ENCODE measurements around the gene NANOS3.
"Not testable (repeated sequence)": the region's sequence is repeated elsewhere in the genome, so short reads cannot be mapped to it uniquely, and the experiment has no call there.

Gene NANOS3

DNA sequence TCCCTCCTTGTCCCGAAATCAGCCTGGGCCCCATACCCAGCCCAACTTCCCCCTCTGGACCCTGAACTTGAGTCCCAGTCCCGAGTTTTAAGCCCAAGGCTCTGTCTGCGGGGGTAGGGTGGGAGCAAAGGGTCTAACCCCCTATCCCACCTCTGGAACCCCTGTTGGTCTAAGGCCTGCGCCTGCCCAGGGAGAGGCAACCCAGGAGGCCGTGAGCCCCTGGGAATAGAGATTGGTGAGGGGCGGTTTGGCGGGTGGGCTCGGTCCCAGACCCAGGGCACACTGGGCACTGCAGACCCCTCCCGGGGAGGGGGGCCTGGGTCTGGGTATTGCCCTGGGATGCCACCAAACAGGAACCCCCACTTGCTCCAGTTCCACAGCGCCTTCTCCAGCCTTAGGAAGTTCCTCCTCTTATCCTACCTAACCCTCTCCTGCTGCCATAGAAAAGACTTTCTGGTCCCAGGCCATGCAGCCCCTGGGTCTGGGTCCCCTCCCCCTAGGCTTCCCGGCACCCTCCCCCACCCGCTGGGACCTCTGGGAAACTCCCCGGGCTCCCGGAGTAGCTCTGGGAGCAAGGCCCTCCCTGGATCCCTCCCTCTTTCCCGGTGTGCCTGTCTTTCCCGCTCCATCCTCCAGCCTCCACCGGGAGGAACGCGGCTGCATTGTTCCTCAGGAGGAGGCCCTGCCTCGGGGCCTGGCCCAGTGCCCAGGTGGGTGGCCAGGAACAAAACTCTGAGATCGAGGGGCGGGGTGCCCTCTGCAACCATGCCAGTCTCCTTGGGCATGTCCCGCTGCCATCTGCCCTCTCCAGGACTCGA is 33.6 kb upstream of the NANOS3 start:
- peak; percentile 74 for DNase-seq

DNA sequence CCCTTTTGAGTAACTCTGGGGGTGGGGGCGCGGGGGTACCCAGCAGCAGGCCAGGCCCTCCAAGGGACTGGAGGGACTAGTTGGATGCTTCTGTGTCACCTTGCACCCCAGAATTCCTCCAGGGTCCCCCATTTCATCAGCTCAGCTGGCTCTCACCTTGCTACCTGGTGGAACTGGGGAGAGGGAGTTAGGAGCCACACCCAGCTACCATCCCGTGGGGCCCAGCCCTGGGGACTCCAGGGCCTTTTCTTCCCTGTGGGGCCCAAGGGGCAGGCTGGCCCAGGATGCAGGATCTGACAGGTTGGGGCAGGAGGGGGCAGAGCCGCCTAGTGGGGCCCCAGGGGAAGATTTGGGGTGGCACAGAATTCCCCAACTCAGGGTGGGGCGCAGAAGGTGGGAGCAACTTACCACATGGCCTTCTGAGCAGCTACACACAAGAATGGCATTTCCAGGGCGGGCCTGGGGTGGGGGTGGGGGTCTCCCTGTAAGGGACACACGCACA is 32.8 kb upstream of the NANOS3 start:
- no peak for DNase-seq

DNA sequence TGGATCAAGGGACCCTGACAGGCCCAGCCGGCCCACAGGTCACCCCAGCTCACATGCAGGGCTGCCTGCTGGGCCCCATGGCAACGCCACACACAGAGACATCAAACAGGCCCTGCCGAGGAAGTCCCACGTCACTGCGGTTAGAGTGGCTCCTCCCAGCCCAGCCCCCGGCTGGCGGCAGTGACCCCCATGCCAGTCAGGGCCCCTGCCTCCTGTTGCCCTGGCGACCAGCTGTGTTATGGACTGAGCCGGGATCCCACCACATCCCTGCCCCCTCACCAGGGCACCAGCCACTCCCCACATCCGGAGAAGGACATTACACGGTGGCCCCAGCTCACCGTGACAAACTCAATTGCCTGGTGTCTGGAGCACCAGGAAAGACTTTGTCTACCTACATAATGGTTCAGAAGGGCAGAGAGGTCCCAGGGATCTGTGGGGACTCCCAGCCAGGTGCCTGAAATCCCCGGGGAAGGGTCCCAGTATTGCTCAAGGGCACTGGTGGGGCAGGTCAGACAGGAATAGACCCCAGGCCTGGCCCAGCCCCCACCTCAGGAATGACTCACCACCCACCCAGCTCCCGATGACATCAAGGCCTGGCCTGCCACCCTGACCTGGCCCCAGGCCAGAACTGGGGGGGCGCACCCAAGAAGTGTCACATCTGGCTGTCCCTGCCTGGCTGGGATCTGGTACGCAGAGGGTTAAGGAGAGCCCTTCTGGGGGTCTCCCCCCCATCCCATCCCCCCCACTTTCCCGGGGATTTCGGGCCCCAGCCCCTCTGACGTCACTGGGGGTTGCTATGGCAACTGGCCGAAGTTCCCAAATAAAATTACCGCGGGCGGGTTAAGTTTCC is 30.2 kb upstream of the NANOS3 start:
- DNase-seq = peak; percentile 90

DNA sequence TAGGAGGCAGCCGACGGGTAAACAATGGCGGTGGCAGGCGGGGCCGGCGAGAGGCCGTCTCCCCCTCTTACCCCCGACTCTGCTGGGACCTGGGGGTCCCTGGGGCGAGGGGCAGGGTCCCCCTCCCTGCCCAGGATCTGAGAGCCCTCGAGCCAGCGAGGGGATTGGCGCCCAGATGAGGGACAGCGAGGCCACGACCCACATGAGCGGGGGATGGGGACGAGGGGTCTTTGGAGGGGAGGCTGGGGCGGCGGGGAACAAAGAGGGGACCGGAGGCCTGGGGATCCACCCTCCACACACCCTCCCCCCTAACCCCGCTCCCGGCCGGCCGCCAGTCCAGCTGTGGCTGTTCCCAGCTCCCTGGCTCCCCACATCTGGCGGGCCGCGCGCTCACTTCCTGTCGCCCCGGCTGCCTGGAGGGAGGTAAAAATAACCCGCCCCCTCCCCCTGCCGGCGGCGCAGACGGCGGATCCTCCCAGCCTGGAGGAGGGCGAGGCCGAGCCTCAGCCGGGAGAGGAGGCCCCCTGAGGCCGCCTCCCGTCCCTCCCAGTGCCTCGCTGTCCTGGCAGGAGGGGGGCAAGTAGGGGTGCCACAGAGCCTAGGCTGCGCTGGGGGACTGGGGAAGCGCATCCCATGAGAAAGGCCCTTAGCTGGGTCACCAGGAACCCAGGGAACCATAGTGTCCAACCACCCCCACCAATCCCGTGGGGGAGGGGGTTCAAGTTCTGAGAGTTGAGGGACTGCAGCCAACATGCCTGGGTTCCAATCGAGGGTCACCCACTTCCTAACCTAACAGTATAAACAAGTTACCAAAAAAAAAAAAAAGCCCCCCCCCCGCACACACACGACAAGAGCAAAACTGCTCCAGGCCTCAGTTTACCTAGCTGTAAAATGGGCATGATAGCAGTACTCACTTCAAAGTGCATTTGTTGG is 29.3 kb upstream of the NANOS3 start:
- peak; percentile 93 for DNase-seq

DNA sequence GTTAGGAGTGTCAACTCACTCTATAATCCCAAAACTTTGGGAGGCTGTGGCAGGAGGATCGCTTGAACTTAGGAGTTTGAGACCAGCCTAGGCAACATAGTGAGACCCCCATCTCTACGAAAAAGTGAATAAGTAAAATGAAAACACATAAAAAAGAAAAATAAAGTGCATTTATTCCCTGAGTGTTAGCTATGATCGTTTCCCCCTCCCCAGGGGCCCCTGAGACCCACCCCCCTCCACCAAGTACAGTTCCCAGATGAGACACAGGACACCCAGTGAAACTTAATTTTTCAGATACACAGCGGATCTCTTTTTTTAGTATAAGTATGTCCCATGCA is 28.6 kb upstream of the NANOS3 start:
- no peak for DNase-seq

DNA sequence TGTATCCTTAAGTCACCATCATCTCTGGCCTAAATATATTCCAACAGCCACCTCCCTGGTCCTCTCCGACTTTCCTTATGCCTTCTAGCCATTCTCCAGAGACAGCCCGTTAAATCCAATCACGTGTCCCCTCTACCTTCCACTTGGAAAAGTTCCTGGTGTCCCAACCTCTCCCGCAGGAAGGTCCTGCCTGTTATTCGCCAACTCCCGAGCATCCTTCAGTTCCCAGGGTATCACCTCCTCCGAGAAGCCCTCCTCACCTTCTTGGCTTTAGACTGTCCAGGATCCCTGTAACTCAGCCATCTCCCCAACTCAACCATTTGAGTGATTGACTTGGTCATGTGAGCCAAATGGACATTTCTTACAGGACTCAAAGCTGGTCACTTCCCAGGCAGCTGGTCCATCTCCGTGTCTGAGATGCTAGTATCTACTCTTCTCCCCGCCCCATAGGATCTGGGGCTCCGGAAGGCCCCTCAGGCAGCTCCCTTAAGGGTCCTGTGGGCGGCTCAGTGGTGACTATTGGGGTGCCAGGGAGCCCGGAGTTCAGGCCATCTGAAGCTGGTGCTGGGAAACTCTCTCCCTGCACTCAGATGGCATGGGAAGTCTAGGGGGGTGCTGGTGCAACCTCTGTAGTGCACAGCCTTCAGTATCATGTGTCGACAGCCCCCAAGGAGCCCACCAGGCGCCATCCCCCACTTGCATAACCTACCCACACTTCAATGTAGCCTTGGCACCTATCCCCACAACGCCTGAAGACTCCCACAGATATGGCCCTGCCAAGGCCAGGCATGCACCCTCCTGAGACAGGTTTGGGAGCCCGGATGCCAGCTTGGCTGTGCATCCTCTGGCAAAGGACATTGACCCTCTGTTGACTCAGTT is 27.9 kb upstream of the NANOS3 start:
- DNase-seq = no peak

DNA sequence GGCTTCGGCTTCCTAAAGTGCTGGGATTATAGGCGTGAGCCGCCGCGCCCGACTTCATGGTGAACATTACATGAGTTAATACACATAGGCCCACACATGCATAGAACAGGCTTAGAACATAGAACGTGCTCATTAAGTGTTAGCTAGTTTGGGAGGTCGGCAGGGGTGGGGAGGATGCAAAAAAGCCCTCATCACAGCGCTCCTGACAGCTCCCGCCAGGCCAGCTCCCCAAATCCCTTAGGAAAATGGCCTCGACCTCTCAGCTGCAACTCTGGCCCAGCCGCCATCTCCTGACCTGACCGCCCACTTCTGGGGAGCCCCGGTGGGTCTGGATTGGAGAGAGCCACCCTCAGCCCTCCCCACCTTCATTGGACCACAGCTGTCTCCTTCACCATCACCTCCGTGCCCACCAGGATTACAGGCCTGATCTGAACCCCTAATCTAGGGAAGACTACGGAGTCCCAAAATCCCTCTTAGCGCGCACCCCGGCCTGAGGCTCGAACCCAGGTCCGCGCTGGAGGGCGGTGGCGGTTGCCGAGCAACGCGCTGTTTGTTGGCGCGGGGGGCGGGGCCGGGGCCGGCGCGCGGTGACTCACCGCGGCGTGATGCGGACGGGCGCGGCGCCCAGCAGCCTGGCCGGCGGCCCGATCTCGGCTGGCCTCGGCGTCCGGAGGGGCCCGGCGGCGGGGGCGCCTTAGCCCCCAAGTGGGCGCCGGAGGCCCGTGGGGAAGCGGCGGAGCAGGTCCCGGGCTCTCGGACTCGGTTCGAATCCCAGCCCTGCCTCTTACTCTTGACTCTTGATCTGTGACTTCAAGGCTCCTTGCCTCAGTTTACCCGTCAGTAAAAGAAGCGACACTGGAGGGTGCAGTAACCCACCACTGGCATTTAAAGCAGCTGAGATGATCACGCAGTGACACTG is 26.7 kb upstream of the NANOS3 start:
- no peak for DNase-seq

DNA sequence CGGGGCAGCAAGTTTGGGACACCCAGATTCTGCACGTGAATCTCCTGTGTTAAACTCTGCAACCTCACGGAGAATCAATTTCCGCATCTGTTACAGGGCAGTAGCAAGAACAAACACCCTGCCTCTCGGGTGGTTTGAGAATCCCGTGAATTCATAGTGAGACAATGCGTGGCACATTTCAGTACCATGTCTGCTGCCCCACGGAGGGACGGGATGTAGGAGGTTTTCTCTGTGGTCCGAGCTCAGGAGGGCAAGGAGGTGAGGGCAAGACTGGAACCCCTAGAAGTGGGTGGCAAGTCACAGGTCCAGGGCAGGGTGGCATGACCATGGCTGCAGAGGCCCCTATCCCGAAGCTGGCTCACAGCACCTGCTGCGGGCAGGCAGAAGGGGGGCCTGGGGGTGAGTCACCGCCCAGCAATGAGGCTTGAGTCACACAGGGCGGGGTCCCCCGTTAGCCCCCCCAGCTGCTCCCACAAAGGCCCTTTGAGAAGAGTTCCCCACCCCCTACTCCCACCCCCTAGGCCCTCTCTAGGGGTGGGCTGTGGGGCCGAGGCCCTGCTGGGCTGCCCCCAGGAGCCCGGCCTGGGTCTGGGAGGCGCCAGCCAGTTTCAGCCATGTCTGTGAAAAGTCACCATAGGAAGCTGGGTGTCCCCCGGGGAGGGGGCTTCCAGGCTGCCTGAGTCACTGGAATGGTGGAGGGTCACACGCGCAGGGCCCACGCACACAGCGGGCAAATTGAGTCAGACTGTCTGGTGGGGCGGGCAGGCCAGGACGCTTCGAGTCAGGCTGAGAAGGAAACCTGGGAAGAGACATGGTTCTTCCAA is 25.8 kb upstream of the NANOS3 start:
- no peak for DNase-seq

DNA sequence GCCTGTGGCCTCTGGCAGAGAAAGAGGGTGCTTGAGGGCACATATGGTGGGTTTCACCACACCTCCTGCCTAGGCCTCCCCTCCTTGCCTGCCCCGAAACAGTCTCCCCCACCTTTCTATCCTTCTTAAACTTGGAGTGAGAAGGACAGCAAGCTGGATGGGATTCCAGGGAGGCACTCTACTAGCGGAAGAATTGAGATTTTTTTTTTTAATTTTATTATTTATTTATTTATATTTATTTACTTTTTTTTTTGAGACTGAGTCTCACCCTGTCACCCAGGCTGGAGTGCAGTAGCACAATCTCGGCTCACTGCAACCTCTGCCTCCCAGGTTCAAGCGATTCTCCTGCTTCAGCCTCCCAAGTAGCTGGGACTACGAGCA is 25.2 kb upstream of the NANOS3 start:
- not testable (repeated sequence) for DNase-seq

DNA sequence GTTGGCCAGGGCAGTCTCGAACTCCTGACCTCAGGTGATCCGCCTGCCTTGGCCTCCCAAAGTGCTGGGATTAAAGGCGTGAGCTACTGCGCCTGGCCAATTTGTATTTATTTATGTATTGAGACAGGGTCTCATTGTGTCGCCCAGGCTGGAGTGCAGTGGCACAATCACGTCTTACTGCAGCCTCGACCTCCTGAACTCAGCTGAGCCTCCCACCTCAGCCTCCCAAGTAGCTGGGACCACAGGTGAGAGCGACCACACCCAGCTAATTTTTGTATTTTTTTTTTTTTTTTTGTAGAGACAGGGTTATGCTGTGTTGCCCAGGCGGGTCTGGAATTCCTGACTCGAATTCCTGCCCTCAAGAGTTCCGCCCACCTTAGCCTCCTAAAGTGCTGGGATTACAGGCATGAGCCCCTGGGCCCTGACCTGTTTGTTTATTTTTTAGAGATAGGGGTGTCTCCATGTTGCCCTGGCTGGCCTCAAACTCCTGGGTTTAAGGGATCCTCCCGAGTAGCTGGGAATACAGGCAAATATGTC is 24.7 kb upstream of the NANOS3 start:
- not testable (repeated sequence) for DNase-seq

DNA sequence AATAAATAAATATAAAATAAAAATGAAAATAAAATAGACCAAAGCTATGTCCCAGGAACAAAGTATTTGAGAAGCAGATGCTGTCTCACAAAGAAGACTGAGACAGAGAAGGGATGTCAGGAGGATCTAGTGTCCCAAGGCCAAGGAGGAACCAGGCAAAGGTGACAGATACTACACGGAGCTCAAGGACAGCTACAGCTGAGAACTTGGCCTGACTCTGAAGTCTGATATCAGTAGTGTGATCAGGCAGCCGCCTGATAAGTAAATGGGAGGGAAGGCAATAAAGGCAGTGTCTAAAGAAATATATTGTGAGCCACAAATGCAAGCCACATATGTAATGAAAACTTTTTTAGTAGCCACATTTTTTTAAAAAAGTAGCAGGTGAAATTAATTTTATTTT is 20.4 kb upstream of the NANOS3 start:
- DNase-seq = no peak

DNA sequence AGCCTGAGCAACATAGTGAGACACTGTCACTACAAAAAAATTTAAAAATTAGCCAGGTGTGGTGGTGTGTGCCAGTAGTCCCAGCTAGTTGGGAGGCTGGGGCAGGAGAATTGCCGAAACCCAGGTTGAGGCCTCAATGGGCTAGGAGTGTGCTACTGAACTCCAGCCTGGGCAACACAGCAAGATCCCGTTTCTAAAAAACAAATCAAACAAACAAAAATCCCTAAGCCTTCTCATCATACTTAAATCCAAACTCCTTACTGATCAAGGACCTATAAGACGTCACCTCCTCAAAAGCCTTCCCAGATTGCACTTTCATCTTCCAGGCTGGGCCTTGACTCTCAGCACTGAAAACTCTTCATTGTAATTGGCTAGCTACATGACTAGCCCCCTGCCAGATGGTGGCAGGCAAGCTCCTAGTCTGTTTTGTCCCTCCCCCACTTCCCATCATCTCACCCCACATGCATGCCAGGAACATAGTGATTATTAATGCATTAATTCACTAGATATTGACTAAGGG is 17.5 kb upstream of the NANOS3 start:
- no peak for DNase-seq

DNA sequence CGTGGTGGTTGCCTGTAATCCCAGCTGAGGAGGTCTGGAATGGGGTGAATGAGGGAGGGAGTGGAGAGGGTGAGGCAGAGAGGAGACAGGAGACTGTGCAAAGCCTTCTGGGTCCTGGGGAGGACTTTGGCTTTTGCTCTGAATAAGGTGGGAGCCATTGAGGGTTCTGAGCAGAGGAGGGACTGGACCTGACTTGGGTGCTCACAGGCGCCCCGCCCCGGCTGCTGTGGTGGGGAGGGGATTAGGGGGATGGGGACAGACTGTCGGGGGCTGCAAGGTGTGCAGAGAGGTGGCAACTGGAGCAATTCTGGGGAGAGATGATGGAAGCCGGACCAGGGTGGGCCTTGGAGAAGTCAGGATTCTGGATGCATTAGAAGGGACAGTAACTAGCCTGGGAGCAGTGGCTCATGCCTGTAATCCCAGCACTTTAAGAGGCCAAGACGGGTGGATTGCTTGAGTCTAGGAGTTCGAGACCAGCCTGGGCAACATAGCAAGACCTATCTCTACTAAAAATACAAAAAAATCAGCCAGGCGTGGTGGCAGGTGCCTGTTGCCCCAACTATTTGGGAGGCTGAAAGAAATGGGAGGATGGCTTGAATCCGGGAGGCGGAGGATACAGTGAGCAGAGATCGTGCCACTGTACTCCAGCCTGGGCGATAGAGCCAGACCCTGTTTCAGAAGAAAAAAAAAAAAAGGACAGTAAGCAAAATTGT is 16.1 kb upstream of the NANOS3 start:
- no peak for DNase-seq

DNA sequence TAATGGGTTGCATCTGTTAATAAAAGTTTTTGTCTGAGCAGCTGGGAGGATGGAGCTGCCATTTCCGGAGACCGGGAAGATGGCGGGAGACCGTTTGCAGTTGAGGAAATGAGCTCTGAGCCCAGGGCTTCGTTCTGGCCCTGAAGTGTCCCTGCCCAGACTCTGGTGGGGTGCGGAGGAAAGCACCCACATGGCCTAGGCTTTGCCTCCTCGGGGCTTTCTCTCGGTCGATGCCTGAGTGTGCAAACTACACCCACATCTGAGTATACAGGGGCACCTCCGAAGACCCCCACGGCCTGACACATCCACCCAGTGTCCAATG is 15.6 kb upstream of the NANOS3 start:
- no peak for DNase-seq

DNA sequence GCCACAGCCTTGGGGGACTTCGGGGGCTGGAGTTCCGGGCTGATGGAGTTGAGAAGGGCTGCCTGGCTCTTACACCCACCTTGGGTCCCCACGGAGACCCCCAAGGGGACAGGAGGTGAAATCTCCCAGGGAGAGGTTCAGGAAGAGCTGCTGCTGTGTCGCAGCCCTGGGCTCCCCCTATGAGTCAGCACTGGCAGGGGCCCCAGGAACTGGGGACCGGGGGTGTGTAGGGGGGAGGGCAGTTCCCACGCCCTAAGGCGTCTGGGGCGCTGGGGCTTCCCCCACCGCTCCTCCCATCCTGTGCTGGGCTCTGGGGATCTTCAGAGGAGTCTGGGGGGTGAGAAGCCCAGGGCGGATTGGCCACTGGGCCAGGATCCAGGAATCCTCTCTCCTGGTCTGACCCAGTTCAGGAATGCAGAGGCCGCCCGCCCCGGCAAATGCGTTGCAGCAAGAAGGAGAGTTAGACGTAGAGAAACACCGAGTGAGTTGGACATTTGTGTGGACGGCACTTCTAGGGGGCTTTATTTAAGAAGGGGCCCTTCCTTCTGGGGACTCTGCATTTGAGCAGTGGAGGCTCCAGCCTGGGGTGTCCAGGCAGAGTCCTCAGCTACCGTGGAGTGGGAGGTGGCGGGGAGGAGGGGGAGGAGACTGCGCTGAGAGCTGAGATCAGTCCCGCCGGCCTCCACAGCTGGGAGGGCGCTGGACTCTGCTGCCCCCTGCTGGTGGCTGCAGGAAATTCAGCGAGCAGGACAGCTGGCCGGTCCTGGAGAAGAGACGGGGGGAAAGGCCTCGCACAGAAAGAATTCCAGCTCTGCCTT is 15.0 kb upstream of the NANOS3 start:
- peak; percentile 95 for DNase-seq

DNA sequence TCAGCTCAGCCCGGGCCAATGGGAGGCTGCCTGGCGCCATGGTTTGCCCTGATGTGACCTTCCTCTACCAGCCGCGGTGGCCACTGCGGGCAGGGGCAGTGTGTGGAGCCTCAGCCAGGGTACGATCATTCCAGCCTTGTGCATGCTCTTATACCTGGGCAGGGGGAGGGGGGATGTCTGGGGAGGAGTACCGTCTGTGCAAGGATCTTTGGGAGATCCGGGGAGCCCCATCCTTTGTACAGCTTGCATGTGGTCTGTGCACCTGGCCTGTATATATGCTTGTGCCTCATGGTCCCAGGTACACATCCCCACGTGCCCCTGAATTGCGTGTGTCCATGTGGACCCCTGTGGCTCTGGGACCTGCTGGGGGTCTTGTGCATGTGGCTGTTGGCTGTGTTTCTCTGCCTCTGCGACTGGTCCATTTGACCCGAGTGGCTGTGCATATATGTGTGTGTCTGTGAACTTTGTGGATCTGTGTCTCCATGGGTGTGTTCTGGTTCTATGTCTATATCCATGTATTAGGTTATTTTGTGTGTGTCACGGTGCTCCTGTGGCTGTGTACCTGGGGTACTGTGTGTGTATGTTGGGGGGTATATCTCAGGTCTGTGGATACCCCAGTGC is 12.8 kb upstream of the NANOS3 start:
- DNase-seq = no peak
